NB4 (cell line): Measurements from ENCODE around the gene MAPK6.

Experiments used
- CTCF ChIP-seq: IDR thresholded peaks from one replicate; pipeline ENCODE4 v1.5.1; 2012; ENCODE audit warnings: low read depth, low read length
- MAX ChIP-seq: IDR thresholded peaks from 2 replicates; pipeline ENCODE4 v1.6.1; 2011; ENCODE audit warnings: low read depth, low read length
- MYC ChIP-seq: IDR thresholded peaks from 2 replicates; pipeline ENCODE4 v1.6.1; 2011; ENCODE audit warnings: low read depth, low read length

- TF ChIP-seq CTCF (no peak), MYC (no peak), MAX (no peak)
Measured at GRCh38 chr15:52104532-52105004, 85.5 kb downstream of the MAPK6 start.
